Smooth muscle cell (in vitro differentiated cells): ENCODE measurements around the gene RANBP17. TPM values are rescaled to one million over a fixed set of nuclear protein-coding genes. Genes with fewer than 3 reads are reported as not detected.
"Not testable (repeated sequence)": the region's sequence is repeated elsewhere in the genome, so short reads cannot be mapped to it uniquely, and the experiment has no call there.

Source experiments
- DNase-seq: peaks from one replicate; lab custom pipeline; 2025; ENCODE audit not compliant: unreplicated experiment; lab: John Stamatoyannopoulos, UW
- H2AFZ ChIP-seq: fragments of 200-600 bp; sonication (generic); 2 replicates; pipeline ENCODE4 v1.6.0; 2016; ENCODE audit warnings: antibody characterized with exemption, low read depth, mild to moderate bottlenecking
- H3F3A ChIP-seq: fragments of 200-600 bp; sonication (generic); 2 replicates; pipeline ENCODE4 v1.6.0; 2017; ENCODE audit warnings: antibody characterized with exemption, low read depth
- H3K27ac ChIP-seq: fragments of 200-600 bp; sonication (generic); 2 replicates; pipeline ENCODE4 v1.5.1; 2016; ENCODE audit warnings: low read depth, mild to moderate bottlenecking
- H3K27me3 ChIP-seq: fragments of 200-600 bp; sonication (generic); 2 replicates; pipeline ENCODE4 v1.6.1; 2016; ENCODE audit warnings: low read depth, mild to moderate bottlenecking
- H3K36me3 ChIP-seq: fragments of 200-600 bp; sonication (generic); 2 replicates; pipeline ENCODE4 v1.5.1; 2016; ENCODE audit warnings: low read depth
- H3K4me1 ChIP-seq: fragments of 200-600 bp; sonication (generic); 2 replicates; pipeline ENCODE4 v1.5.1; 2016; ENCODE audit warnings: low read depth
- H3K4me2 ChIP-seq: fragments of 200-600 bp; sonication (generic); 2 replicates; pipeline ENCODE4 v1.6.0; 2016; ENCODE audit warnings: mild to moderate bottlenecking
- H3K4me3 ChIP-seq: fragments of 200-600 bp; sonication (generic); 2 replicates; pipeline ENCODE4 v1.5.1; 2016; ENCODE audit warnings: mild to moderate bottlenecking
- H3K79me2 ChIP-seq: fragments of 200-600 bp; sonication (generic); 2 replicates; pipeline ENCODE4 v1.6.0; 2016; ENCODE audit warnings: low read depth, mild to moderate bottlenecking
- H3K9ac ChIP-seq: fragments of 200-600 bp; sonication (generic); 2 replicates; pipeline ENCODE4 v1.6.0; 2016; ENCODE audit warnings: low read depth
- H3K9me3 ChIP-seq: fragments of 200-600 bp; sonication (generic); replicated peaks from 2 replicates; pipeline ENCODE4 v1.5.1; 2016; ENCODE audit warnings: low read depth
- H4K20me1 ChIP-seq: fragments of 200-600 bp; sonication (generic); 2 replicates; pipeline ENCODE4 v1.6.0; 2016; ENCODE audit warnings: low read depth
- CTCF ChIP-seq: fragments of 200-600 bp; sonication (generic); IDR thresholded peaks from 2 replicates; pipeline ENCODE4 v1.5.1; 2017; ENCODE audit warnings: borderline replicate concordance, mild to moderate bottlenecking, antibody characterized with exemption; ENCODE audit not compliant: insufficient read depth, poor library complexity, severe bottlenecking
- WGBS: methylation state at CpG from one replicate; pipeline ENCODE4 v1.1.7; 2016; ENCODE audit warnings: low lambda C conversion rate; 5-methylcytosine and 5-hydroxymethylcytosine counted together
- polyA plus RNA-seq: library from polyadenylated mRNA; unstranded; fragments of >200 nt; fragmentation: Nextera tagmentation; extraction: Ambion mirVana; gene quantifications from 2 replicates; pipeline ENCODE4 v1.2.1, GENCODE V29; 2016
- total RNA-seq: library from RNA; depleted of rRNA; stranded (reverse); fragments of >200 nt; gene quantifications from 2 replicates; pipeline ENCODE4 v1.2.3, GENCODE V29; 2014

Gene RANBP17
- total and polyA plus RNA-seq, 2 experiments from 2014 or later, result 13.0 to 42.6 TPM

DNA sequence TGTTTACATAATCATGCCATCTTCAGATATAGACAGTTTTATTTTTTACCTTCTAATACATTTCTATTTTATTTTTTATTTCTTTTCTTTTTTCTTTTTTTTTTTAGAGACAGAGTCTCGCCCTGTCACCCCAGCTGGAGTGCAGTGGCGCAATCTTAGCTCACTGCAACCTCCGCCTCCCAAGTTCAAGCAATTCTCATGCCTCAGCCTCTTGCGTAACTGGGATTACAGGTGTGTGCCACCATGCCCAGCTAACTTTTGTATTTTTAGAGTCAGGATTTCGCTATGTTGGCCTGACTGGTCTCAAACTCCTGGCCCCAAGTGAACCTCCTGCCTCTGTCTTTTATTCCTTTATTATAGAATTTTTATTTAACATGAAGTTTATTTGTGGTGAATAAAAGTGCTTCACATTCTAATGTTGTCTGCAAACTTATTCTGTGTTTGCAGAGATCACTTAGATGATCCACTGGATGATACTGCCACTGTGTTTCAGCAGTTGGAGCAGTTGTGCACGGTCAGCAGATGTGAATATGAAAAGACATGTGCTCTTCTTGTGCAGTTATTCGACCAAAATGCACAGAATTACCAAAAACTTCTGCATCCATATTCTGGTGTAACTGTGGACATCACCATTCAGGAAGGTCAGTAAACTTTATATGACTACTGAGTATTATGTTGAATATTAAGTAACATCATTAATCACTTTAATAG, 62.2 kb downstream of the RANBP17 start:
- H3K27ac ChIP-seq, result no peak overlapping the region
- no peaks in the 10 kb centered on the region for H3K9me3 ChIP-seq
- no peak overlapping the region for H3K4me3 ChIP-seq
- 96% methylated on average over 7 of the region's 7 CpGs for WGBS
- no peaks in the 10 kb centered on the region for H3K4me1 ChIP-seq
- DNase-seq, result no peak
- no peaks in the 10 kb centered on the region for H3K27me3 ChIP-seq
- no peaks in the 10 kb centered on the region for H3K36me3 ChIP-seq
- no peaks in the 10 kb centered on the region for H3K79me2 ChIP-seq
- no peak for TF ChIP-seq CTCF
- H2AFZ ChIP-seq, result no peak overlapping the region
- H3F3A ChIP-seq, result no peaks in the 10 kb centered on the region
- H3K9ac ChIP-seq, result no peak overlapping the region
- no peak overlapping the region for H3K4me2 ChIP-seq
- H4K20me1 ChIP-seq, result peaks cover 5% of the 10 kb centered on the region

DNA sequence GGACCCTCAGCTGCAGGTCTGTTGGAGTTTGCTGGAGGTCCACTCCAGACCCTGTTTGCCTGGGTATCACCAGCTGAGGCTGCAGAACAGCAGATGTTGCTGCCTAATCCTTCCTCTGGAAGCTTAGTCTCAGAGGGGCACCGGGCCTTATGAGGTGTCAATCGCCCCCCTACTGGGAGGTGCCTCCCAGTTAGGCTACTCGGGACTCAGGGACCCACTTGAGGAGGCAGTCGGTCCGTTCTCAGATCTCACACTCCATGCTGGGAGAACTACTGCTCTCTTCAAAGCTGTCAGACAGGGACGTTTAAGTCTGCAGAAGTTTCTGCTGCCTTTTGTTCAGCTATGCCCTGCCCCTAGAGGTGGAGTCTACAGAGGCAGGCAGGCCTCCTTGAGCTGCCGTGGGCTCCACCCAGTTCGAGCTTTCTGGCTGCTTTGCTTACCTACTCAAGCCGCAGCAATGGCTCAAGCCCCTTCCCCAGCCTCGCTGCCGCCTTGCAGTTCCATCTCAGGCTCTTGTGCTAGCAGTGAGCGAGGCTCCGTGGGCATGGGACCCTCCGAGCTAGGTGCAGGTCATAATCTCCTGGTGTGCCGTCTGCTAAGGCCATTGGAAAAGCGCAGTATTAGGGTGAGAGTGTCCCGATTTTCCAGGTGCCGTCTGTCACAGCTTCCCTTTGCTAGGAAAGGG, 73.9 kb downstream of the RANBP17 start:
- not testable (repeated sequence) for DNase-seq, H3K36me3 ChIP-seq, H3K4me3 ChIP-seq, H2AFZ ChIP-seq, H3F3A ChIP-seq, H3K9ac ChIP-seq, H3K9me3 ChIP-seq, H3K27me3 ChIP-seq, H4K20me1 ChIP-seq, H3K27ac ChIP-seq, H3K79me2 ChIP-seq, H3K4me2 ChIP-seq, H3K4me1 ChIP-seq
- 84% methylated on average over 18 of the region's 18 CpGs for WGBS

DNA sequence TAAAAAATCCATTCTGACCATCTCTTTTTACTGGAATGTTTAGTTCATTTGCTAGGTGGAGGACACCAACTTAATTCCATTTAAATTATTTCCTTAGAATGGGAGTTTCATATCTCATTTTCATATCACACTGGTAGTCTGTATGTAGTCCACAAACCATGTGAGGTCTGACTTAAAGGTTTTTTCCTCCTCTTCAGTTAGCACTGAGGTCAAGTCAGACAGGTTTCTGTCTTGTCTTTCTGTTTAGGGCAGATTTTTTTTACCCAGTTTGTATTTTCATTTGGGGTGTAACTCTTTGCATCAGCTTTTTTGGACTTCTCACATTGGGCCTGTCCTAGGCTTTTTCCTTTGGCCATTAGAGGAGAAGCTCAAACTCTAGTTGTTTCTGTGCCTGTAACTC, 75.3 kb downstream of the RANBP17 start:
- no peaks in the 10 kb centered on the region for H3F3A ChIP-seq
- H3K4me1 ChIP-seq, result no peaks in the 10 kb centered on the region
- no peak for DNase-seq
- no peaks in the 10 kb centered on the region for H4K20me1 ChIP-seq
- H3K79me2 ChIP-seq, result no peaks in the 10 kb centered on the region
- H3K4me2 ChIP-seq, result no peak overlapping the region
- H3K36me3 ChIP-seq, result no peaks in the 10 kb centered on the region
- no peak overlapping the region for H2AFZ ChIP-seq
- no peak for TF ChIP-seq CTCF
- H3K4me3 ChIP-seq, result no peak overlapping the region
- H3K9me3 ChIP-seq, result no peaks in the 10 kb centered on the region
- H3K27ac ChIP-seq, result no peak overlapping the region
- H3K9ac ChIP-seq, result no peak overlapping the region
- H3K27me3 ChIP-seq, result no peaks in the 10 kb centered on the region

DNA sequence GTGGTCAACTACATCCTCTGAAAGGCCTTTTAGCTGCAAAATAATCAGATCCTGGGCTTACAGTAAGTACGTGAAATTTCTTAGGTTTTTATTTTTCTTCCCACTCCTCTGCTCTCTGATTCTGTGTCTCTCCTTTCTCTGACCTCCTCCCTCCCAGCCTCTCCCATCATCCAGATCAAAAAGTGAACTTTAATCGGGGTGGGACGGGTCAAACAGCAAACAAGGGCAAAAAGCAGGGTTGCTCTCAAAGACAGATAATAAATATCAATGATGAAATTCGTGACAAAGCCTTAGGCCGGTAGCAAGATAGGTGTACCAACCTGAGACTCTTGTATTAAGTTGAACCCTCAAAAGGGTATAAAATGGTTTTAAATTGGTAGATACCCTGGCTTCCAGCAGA, 76.1 kb downstream of the RANBP17 start:
- Histone ChIP-seq H3K4me2 (no peak overlapping the region), H3F3A (no peaks in the 10 kb centered on the region), H3K79me2 (no peaks in the 10 kb centered on the region), H3K9ac (no peak overlapping the region), H3K36me3 (no peaks in the 10 kb centered on the region), H3K27me3 (no peaks in the 10 kb centered on the region), H3K4me1 (no peaks in the 10 kb centered on the region), H3K27ac (no peak overlapping the region), H2AFZ (no peak overlapping the region), H3K4me3 (no peak overlapping the region), H4K20me1 (no peaks in the 10 kb centered on the region), H3K9me3 (no peaks in the 10 kb centered on the region)
- 79% methylated on average over 5 of the region's 5 CpGs for WGBS
- TF ChIP-seq CTCF, result no peak
- no peak for DNase-seq
